A549 (cell line): ENCODE measurements around the gene CAPNS2. TPM values are rescaled to one million over a fixed set of nuclear protein-coding genes. Genes with fewer than 3 reads are reported as not detected.
A peak's percentile ranks its signal among the peaks of the same experiment; 100 is the strongest.

ENCODE experiments used
- ATAC-seq, 2 experiments: fragments of 200-7000 bp in 1 of 2; fragments of >200 bp in 1 of 2; cut with Nextera tagmentation in 1 of 2; cut with Tn5 transposase in 1 of 2; 3 replicates each; pipeline versions ENCODE4 v1.8.0 to v1.9.1; 2018 to 2020; ENCODE audit warnings: mild to moderate bottlenecking in 1 of 2, moderate library complexity in 1 of 2
- CTCF ChIA-PET: fragments of 300-600 bp; sonication (Branson Sonifier 250); formaldehyde crosslinking; extraction: SDS; loops from one replicate; lab custom pipeline; 2021; ENCODE audit warnings: antibody characterized with exemption, inconsistent platforms; lab: Yijun Ruan, JAX
- POLR2A ChIA-PET: fragments of 350-600 bp; formaldehyde crosslinking; extraction: SDS; loops from one replicate; lab custom pipeline; 2021; ENCODE audit warnings: antibody characterized with exemption, inconsistent platforms; lab: Yijun Ruan, JAX
- DNase-seq, 2 experiments: peaks; one replicate each; pipeline versions ENCODE4 v3.0.0 to v3.0.0-alpha.2; 2011 to 2016; ENCODE audit warnings: low read depth in 1 of 2, low spot score in 1 of 2
- FAIRE-seq: peaks from 2 replicates; lab custom pipeline; 2011; peaks lifted over from hg19 to GRCh38; lab: Jason Lieb, UNC
- H3K27ac ChIP-seq, 2 experiments: fragments of >200 bp; sonication (Bioruptor Twin); formaldehyde crosslinking; 3 replicates each; pipeline ENCODE4 v1.5.1; 2016 to 2017
- H3K4me1 ChIP-seq: fragments of >200 bp; sonication (Bioruptor Twin); formaldehyde crosslinking; 3 replicates; pipeline ENCODE4 v1.6.1; 2016
- H3K4me2 ChIP-seq: fragments of >200 bp; sonication (Bioruptor Twin); formaldehyde crosslinking; 3 replicates; pipeline ENCODE4 v1.6.1; 2016
- H3K4me3 ChIP-seq: fragments of >200 bp; sonication (Bioruptor Twin); formaldehyde crosslinking; 3 replicates; pipeline ENCODE4 v1.5.1; 2016
- H3K9me3 ChIP-seq: fragments of >200 bp; sonication (Bioruptor Twin); formaldehyde crosslinking; 3 replicates; pipeline ENCODE4 v1.6.1; 2016
- BHLHE40 ChIP-seq: IDR thresholded peaks from 2 replicates; pipeline ENCODE4 v1.6.1; 2012; ENCODE audit warnings: low read depth, low read length, inconsistent platforms
- CBX2 ChIP-seq: fragments of 200-600 bp; sonication (generic); IDR thresholded peaks from 2 replicates; pipeline ENCODE4 v1.6.1; 2016; ENCODE audit warnings: low read depth, mild to moderate bottlenecking, borderline replicate concordance
- CBX8 ChIP-seq: fragments of 200-600 bp; sonication (generic); IDR thresholded peaks from 2 replicates; pipeline ENCODE4 v1.6.1; 2016
- CEBPB ChIP-seq, 2 experiments: fragments of >200 bp in 1 of 2; sonication (Bioruptor Twin) in 1 of 2; formaldehyde crosslinking in 1 of 2; IDR thresholded peaks; 2 replicates each; pipeline ENCODE4 v1.6.1; 2012 to 2016
- CHD2 ChIP-seq: fragments of 150-350 bp; IDR thresholded peaks from 2 replicates; pipeline ENCODE4 v1.6.1; 2014; ENCODE audit warnings: low read length; ENCODE audit not compliant: partially characterized antibody
- E2F6 ChIP-seq: IDR thresholded peaks from 2 replicates; pipeline ENCODE4 v1.6.1; 2012; ENCODE audit warnings: low read depth, borderline replicate concordance
- EP300 ChIP-seq, 2 experiments: fragments of >200 bp; sonication (Bioruptor Twin); formaldehyde crosslinking; IDR thresholded peaks; 2 replicates in 1 of 2; 3 replicates in 1 of 2; pipeline ENCODE4 v1.6.1; 2016 to 2017
- FOSB ChIP-seq: fragments of 250-450 bp; sonication (Bioruptor Pico); IDR thresholded peaks from 2 replicates; pipeline ENCODE4 v1.5.0; 2020; ENCODE audit warnings: mild to moderate bottlenecking, moderate library complexity
- FOSL2 ChIP-seq, 2 experiments: fragments of 450-650 bp in 1 of 2; fragments of >200 bp in 1 of 2; sonication (Bioruptor Twin) in 1 of 2; formaldehyde crosslinking; IDR thresholded peaks; 2 replicates each; pipeline versions ENCODE4 v1.5.0 to v1.6.1; 2016 to 2020; ENCODE audit warnings: mild to moderate bottlenecking in 1 of 2, moderate library complexity in 1 of 2
- GATA3 ChIP-seq: IDR thresholded peaks from 2 replicates; pipeline ENCODE4 v1.6.1; 2012; ENCODE audit warnings: borderline replicate concordance
- HOXB13 ChIP-seq: fragments of 250-450 bp; sonication (Bioruptor Pico); IDR thresholded peaks from 2 replicates; pipeline ENCODE4 v1.5.0; 2020; ENCODE audit warnings: low read depth, mild to moderate bottlenecking, moderate library complexity
- HOXB5 ChIP-seq: fragments of 250-450 bp; sonication (Bioruptor Pico); IDR thresholded peaks from 2 replicates; pipeline ENCODE4 v1.5.0; 2020; ENCODE audit warnings: mild to moderate bottlenecking, moderate library complexity
- JUN ChIP-seq, 2 experiments: fragments of >200 bp; sonication (Bioruptor Twin); formaldehyde crosslinking; IDR thresholded peaks; 2 replicates in 1 of 2; 3 replicates in 1 of 2; pipeline ENCODE4 v1.6.1; 2016 to 2017
- JUNB ChIP-seq: fragments of >200 bp; sonication (Bioruptor Twin); formaldehyde crosslinking; IDR thresholded peaks from 2 replicates; pipeline ENCODE4 v1.6.1; 2016
- KDM1A ChIP-seq: fragments of 200-600 bp; sonication (generic); IDR thresholded peaks from 2 replicates; pipeline ENCODE4 v1.6.1; 2016; ENCODE audit warnings: low read depth, mild to moderate bottlenecking
- MAFK ChIP-seq: fragments of 450-650 bp; IDR thresholded peaks from 2 replicates; pipeline ENCODE4 v1.6.1; 2014; ENCODE audit not compliant: partially characterized antibody
- MAX ChIP-seq: IDR thresholded peaks from 2 replicates; pipeline ENCODE4 v1.6.1; 2012
- MAZ ChIP-seq: fragments of 150-350 bp; IDR thresholded peaks from 2 replicates; pipeline ENCODE4 v1.6.1; 2014; ENCODE audit warnings: antibody characterized with exemption, low read depth, low read length, borderline replicate concordance
- NFE2L2 ChIP-seq: fragments of 150-350 bp; conservative IDR thresholded peaks from 2 replicates; pipeline ENCODE4 v1.6.1; 2014; ENCODE audit warnings: low read length
- NPAS2 ChIP-seq: fragments of 250-450 bp; sonication (Bioruptor Pico); IDR thresholded peaks from 2 replicates; pipeline ENCODE4 v1.8.0; 2022; ENCODE audit warnings: mild to moderate bottlenecking, moderate library complexity, borderline replicate concordance
- PHF8 ChIP-seq: fragments of 200-600 bp; sonication (generic); IDR thresholded peaks from 2 replicates; pipeline ENCODE4 v1.6.1; 2016; ENCODE audit warnings: low read depth, mild to moderate bottlenecking, antibody characterized with exemption, moderate library complexity, borderline replicate concordance
- POLR2A ChIP-seq: IDR thresholded peaks from 2 replicates; pipeline ENCODE4 v1.6.1; 2012; ENCODE audit warnings: mild to moderate bottlenecking, low read length
- POLR2AphosphoS2 ChIP-seq: conservative IDR thresholded peaks from 2 replicates; pipeline ENCODE4 v1.6.1; 2012; ENCODE audit warnings: low read length, improper control_type of control experiment, inconsistent platforms
- RCOR1 ChIP-seq: fragments of 150-350 bp; IDR thresholded peaks from 2 replicates; pipeline ENCODE4 v1.6.1; 2014; ENCODE audit warnings: antibody characterized with exemption, low read length, low read depth
- RFX5 ChIP-seq: fragments of 450-650 bp; IDR thresholded peaks from 2 replicates; pipeline ENCODE4 v1.7.1; 2014; ENCODE audit warnings: antibody characterized with exemption, mild to moderate bottlenecking, moderate library complexity
- SREBF2 ChIP-seq: fragments of 450-650 bp; IDR thresholded peaks from 2 replicates; pipeline ENCODE4 v1.6.1; 2014; ENCODE audit warnings: mild to moderate bottlenecking, moderate library complexity
- TFCP2L1 ChIP-seq: fragments of 250-450 bp; sonication (Bioruptor Pico); IDR thresholded peaks from 2 replicates; pipeline ENCODE4 v1.5.0; 2021; ENCODE audit warnings: mild to moderate bottlenecking
- TP53 ChIP-seq: fragments of 250-450 bp; sonication (Bioruptor Pico); IDR thresholded peaks from 2 replicates; pipeline ENCODE4 v1.5.0; 2021; ENCODE audit warnings: mild to moderate bottlenecking, moderate library complexity
- WGBS: methylation state at CpG from one replicate; pipeline ENCODE4 v1.1.6; 2017; ENCODE audit errors: missing lambda C conversion rate; 5-methylcytosine and 5-hydroxymethylcytosine counted together
- polyA plus RNA-seq, 4 experiments: library from polyadenylated mRNA; depleted of rRNA in 3 of 4; stranded (reverse); fragments of >200 nt; fragmentation: RNase III in 1 of 4; extraction: RNeasy Plus Mini Kit Qiagen cat#74134 plus additional on column Dnase treatment in 1 of 4; gene quantifications; 2 replicates in 3 of 4; 3 replicates in 1 of 4; pipeline ENCODE4 v1.2.3, GENCODE V29; 2011 to 2017
- TF ChIP-seq, protein P1 (sequence below): fragments of >200 bp; sonication (Bioruptor Twin); formaldehyde crosslinking; IDR thresholded peaks from 3 replicates; pipeline ENCODE4 v1.5.1; 2016
- TF ChIP-seq, protein P2 (sequence below): fragments of 250-450 bp; sonication (Bioruptor Pico); IDR thresholded peaks from 2 replicates; pipeline ENCODE4 v1.5.0; 2020; ENCODE audit warnings: low read depth, mild to moderate bottlenecking, moderate library complexity
- TF ChIP-seq, protein P3 (sequence below): fragments of 200-600 bp; sonication (generic); IDR thresholded peaks from 2 replicates; pipeline ENCODE4 v1.6.1; 2016; ENCODE audit warnings: antibody characterized with exemption, mild to moderate bottlenecking, moderate library complexity

CAPNS2 gene
- polyA plus RNA-seq, 2 of the 4 experiments (the other 2 are of a cell fraction) = not detected

- Histone ChIP-seq H3K27ac (no peak overlapping the region), H3K9me3 (no peaks in the 10 kb centered on the region), H3K4me1 (no peaks in the 10 kb centered on the region), H3K4me3 (no peak overlapping the region), H3K4me2 (no peak overlapping the region)
- ATAC-seq (no peak), DNase-seq (no peak), FAIRE-seq (no peak)
- 59% methylated on average over 3 of the region's 3 CpGs for WGBS
- TF ChIP-seq EP300 (IDR thresholded peaks at IDR 0.05) (no peak), CBX8 (no peak), POLR2A (no peak), NFE2L2 (no peak), RCOR1 (no peak), NPAS2 (no peak), CEBPB (IDR thresholded peaks at IDR 0.05) (no peak), BHLHE40 (no peak), JUN (IDR thresholded peaks at IDR 0.05) (no peak), FOSL2 (IDR thresholded peaks at IDR 0.05) (no peak), FOSL2 (CRISPR knock-in tag; IDR thresholded peaks at IDR 0.05) (no peak), CBX2 (no peak), KDM1A (no peak), POLR2AphosphoS2 (no peak), MAX (no peak)
- TF ChIP-seq, protein P1, sequence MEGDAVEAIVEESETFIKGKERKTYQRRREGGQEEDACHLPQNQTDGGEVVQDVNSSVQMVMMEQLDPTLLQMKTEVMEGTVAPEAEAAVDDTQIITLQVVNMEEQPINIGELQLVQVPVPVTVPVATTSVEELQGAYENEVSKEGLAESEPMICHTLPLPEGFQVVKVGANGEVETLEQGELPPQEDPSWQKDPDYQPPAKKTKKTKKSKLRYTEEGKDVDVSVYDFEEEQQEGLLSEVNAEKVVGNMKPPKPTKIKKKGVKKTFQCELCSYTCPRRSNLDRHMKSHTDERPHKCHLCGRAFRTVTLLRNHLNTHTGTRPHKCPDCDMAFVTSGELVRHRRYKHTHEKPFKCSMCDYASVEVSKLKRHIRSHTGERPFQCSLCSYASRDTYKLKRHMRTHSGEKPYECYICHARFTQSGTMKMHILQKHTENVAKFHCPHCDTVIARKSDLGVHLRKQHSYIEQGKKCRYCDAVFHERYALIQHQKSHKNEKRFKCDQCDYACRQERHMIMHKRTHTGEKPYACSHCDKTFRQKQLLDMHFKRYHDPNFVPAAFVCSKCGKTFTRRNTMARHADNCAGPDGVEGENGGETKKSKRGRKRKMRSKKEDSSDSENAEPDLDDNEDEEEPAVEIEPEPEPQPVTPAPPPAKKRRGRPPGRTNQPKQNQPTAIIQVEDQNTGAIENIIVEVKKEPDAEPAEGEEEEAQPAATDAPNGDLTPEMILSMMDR = no peak
- TF ChIP-seq, protein P2, sequence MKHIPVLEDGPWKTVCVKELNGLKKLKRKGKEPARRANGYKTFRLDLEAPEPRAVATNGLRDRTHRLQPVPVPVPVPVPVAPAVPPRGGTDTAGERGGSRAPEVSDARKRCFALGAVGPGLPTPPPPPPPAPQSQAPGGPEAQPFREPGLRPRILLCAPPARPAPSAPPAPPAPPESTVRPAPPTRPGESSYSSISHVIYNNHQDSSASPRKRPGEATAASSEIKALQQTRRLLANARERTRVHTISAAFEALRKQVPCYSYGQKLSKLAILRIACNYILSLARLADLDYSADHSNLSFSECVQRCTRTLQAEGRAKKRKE (CRISPR knock-in tag) = no peak
- ChIA-PET POLR2A (no interaction called here), CTCF (interaction anchor here (0.7 to 1.9 kb wide), 7 partner anchors 9 to 144 kb away, joined by 3 to 8 read pairs (median 3); no protein-coding TSS in a partner anchor)
These were observed 898 bp downstream of the CAPNS2 start for GRCh38 chr16:55567382-55567781.

DNA sequence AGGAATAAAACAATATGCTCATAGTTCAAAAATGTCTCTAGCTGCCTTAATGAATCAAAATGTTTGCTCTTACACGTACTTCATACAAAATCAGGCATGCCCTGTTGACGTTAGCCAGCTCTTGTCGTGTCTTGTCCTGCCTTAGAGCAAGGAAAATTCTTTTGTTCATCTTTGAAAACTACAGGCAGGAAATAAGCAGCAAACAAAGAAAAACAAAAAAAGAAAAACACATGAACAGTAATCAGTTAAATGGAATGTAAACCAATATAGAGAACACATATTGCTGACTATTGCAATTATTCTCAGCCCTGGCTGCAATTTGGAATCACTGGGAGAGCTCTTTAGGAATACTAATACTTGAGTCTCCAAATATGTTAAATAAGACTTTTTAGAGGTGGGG is 1.7 kb downstream of the CAPNS2 start:
- TF ChIP-seq CHD2 (no peak), MAFK (peak; percentile 87)
- Histone ChIP-seq H3K9me3 (no peaks in the 10 kb centered on the region), H3K4me1 (no peaks in the 10 kb centered on the region), H3K27ac (no peak overlapping the region), H3K4me2 (no peak overlapping the region), H3K4me3 (no peak overlapping the region)
- ChIA-PET POLR2A (no interaction called here), CTCF (interaction anchor here (1.4 to 1.9 kb wide), 5 partner anchors 10 to 143 kb away, joined by 3 to 8 read pairs (median 4); no protein-coding TSS in a partner anchor)
- WGBS = 83% methylated on average over 3 of the region's 3 CpGs
- FAIRE-seq = no peak
- ATAC-seq = no peak
- DNase-seq = no peak

DNA sequence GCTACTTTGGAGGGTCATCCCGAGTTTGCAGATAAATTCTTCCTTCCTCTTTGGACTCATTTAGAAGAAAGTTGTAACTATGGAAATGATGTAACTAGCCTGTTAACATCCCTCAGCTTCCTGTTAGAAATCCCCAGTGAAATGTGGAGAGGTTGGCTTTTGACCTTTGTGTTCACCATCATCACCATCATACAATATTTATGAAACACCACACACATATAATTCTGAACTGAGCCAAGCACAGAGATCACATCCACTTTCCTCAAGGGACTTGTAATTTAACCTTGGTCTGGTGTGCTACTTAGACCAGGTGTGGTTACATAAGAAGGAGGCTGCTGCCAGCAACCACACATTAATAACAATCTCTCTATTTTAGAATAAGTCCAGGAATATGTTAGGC is 2.5 kb downstream of the CAPNS2 start:
- ChIA-PET POLR2A (no interaction called here), CTCF (interaction anchor here (1.8 kb wide), 2 partner anchors 104 to 134 kb away, joined by 4 to 8 read pairs; no protein-coding TSS in a partner anchor)
- WGBS = 12% methylated on average over 1 of the region's 1 CpG
- DNase-seq (no peak), FAIRE-seq (no peak), ATAC-seq (no peak)
- H3K4me2 ChIP-seq = no peak overlapping the region
- no peaks in the 10 kb centered on the region for H3K4me1 ChIP-seq
- H3K4me3 ChIP-seq = no peak overlapping the region
- no peaks in the 10 kb centered on the region for H3K9me3 ChIP-seq
- H3K27ac ChIP-seq = no peak overlapping the region
- no peak for TF ChIP-seq TFCP2L1 (CRISPR knock-in tag)
- TF ChIP-seq TP53 (CRISPR knock-in tag) = no peak
- no peak for TF ChIP-seq HOXB13 (CRISPR knock-in tag)
- TF ChIP-seq NPAS2 = no peak
- no peak for TF ChIP-seq HOXB5 (CRISPR knock-in tag)
- no peak for TF ChIP-seq MAZ
- no peak for TF ChIP-seq RCOR1
- TF ChIP-seq JUNB = no peak
- no peak for TF ChIP-seq E2F6
- TF ChIP-seq, protein P3, sequence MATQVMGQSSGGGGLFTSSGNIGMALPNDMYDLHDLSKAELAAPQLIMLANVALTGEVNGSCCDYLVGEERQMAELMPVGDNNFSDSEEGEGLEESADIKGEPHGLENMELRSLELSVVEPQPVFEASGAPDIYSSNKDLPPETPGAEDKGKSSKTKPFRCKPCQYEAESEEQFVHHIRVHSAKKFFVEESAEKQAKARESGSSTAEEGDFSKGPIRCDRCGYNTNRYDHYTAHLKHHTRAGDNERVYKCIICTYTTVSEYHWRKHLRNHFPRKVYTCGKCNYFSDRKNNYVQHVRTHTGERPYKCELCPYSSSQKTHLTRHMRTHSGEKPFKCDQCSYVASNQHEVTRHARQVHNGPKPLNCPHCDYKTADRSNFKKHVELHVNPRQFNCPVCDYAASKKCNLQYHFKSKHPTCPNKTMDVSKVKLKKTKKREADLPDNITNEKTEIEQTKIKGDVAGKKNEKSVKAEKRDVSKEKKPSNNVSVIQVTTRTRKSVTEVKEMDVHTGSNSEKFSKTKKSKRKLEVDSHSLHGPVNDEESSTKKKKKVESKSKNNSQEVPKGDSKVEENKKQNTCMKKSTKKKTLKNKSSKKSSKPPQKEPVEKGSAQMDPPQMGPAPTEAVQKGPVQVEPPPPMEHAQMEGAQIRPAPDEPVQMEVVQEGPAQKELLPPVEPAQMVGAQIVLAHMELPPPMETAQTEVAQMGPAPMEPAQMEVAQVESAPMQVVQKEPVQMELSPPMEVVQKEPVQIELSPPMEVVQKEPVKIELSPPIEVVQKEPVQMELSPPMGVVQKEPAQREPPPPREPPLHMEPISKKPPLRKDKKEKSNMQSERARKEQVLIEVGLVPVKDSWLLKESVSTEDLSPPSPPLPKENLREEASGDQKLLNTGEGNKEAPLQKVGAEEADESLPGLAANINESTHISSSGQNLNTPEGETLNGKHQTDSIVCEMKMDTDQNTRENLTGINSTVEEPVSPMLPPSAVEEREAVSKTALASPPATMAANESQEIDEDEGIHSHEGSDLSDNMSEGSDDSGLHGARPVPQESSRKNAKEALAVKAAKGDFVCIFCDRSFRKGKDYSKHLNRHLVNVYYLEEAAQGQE = no peak
- TF ChIP-seq PHF8 = no peak
- TF ChIP-seq FOSB = no peak
- TF ChIP-seq GATA3 = no peak
- no peak for TF ChIP-seq POLR2A
- no peak for TF ChIP-seq RFX5
- TF ChIP-seq SREBF2 = no peak
